Measurements from ENCODE around the gene LRRC26.

- TF ChIP-seq CTCF (conservative IDR thresholded peaks at IDR 0.05; ENCODE audit: low read depth, low read length): no peak
- TF ChIP-seq EZH2 (IDR thresholded peaks at IDR 0.05; ENCODE audit: borderline replicate concordance, low read depth, low read length, poor library complexity, severe bottlenecking): no peak
Measured at GRCh38 chr9:137140151-137141012, 29.5 kb downstream of the LRRC26 start.

Data from A673 (cell line).